Dermis microvascular lymphatic vessel endothelial cell (primary cell): ENCODE data around the gene COL2A1. TPM values are rescaled to one million over a fixed set of nuclear protein-coding genes. Genes with fewer than 3 reads are reported as not detected.
A peak's percentile ranks its signal among the peaks of the same experiment; 100 is the strongest.

ENCODE experiments used
- DNase-seq, 2 donors: peaks; one replicate each; pipeline versions ENCODE4 v3.0.0 to v3.0.0-alpha.2; 2010; ENCODE audit warnings: low read depth in 2 of 2
- total RNA-seq: library from RNA; depleted of rRNA; stranded (reverse); fragments of >200 nt; gene quantifications from 2 replicates; pipeline ENCODE4 v1.2.1, GENCODE V29; 2014

COL2A1 gene
- total RNA-seq, 1 donor from 2014 or later = not detected

DNA sequence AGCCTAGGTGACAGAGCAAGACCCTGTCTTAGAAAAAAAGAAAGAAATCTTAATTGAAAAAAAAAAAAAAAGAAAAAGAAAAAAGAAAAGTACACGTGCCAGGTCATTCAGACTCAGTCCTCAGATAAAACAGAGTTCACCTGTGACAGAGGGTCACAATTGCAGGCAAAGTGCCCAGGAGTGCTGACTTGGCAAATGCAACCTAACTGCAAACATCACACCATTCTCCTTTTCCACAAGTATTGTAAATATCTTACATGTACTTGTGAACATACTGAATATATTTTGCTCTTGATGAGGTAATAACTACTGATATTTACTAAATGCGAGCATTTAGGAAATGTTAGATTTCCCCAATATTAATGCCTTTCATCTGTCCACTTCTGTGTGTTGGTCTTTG is 9.0 kb upstream of the COL2A1 start:
- DNase-seq = no peak

GRCh38 chr12:48012070-48012469 is 7.8 kb upstream of the COL2A1 start:
- DNase-seq = no peak

DNA sequence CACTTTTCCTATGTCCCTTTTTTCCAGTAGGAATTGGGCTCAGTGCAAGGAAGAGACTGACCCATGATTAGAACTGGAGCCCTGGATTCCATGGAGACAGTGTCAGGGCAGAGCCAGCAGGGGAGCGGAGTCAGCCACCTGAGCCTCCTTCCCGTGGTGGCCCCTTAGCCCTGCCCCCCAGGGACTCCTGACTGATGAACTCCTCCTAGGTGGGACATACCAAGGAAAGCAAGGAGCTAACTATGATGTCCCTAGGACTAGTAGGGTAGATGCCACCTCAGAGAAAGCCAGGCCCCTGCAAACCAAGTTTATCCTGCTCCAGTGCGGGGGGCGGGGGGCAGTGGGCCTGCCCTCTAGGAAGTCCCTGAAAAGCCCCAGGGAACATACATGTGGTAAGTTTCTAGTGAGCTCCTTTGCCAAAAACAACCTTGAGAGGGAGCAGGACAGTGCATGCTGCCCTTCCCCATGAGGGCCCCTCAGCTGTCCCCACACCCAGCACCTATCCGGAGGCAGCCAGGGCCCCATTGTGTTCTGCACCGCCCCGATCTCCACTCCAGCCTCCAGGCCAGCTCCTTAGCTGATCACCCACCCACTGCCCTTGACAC is 6.2 kb upstream of the COL2A1 start:
- DNase-seq = no peak

GRCh38 chr12:48009471-48009870 is 5.2 kb upstream of the COL2A1 start:
- no peak for DNase-seq

GRCh38 chr12:48008950-48009349 is 4.7 kb upstream of the COL2A1 start:
- DNase-seq = no peak

GRCh38 chr12:48008349-48008748 is 4.1 kb upstream of the COL2A1 start:
- DNase-seq = no peak

GRCh38 chr12:48007206-48007605 is 2.9 kb upstream of the COL2A1 start:
- no peak for DNase-seq

DNA sequence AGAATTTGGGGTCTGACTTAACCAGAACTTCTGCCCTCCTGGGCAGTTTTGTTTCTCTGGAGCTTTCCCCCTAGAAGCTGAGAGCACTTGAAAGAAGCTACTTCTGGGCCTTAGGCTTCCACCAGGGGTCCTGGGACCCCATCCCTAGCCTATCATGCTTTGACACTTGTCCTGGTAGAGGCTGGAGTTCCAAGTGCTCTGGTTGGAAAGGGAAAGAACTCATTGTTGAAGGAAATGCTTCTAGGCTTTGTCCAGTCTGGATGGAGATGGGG is 1.4 kb upstream of the COL2A1 start:
- DNase-seq = no peak

GRCh38 chr12:48005001-48005749 is 899 bp upstream of the COL2A1 start:
- DNase-seq = no peak

GRCh38 chr12:48003226-48004052 is 837 bp downstream of the COL2A1 start:
- no peak for DNase-seq

DNA sequence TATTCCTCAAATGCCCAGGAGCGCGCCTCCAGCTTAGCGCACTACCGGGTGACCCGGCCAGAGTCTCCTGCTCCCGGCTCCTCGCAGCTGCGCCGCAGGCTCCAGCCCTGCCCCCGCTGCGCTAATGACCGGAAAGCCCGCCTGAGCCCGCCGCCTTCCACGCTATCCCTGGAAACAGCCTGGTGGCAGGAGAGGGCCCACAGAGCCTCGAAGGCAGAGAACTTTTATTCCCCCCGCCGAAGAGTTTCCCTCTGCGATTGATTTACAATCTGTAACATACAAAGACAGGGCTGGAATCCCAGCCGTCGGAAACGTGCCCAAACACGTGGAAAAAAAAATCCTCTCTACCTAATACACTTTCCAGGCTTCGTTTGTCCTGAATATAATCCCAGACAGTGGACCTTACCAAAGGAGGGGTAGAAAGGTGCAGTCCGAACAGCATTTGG is 1.5 kb downstream of the COL2A1 start:
- peak in 1 of 2 donors; percentile 45 for DNase-seq

GRCh38 chr12:48002414-48002730 is 1.9 kb downstream of the COL2A1 start:
- no peak for DNase-seq

DNA sequence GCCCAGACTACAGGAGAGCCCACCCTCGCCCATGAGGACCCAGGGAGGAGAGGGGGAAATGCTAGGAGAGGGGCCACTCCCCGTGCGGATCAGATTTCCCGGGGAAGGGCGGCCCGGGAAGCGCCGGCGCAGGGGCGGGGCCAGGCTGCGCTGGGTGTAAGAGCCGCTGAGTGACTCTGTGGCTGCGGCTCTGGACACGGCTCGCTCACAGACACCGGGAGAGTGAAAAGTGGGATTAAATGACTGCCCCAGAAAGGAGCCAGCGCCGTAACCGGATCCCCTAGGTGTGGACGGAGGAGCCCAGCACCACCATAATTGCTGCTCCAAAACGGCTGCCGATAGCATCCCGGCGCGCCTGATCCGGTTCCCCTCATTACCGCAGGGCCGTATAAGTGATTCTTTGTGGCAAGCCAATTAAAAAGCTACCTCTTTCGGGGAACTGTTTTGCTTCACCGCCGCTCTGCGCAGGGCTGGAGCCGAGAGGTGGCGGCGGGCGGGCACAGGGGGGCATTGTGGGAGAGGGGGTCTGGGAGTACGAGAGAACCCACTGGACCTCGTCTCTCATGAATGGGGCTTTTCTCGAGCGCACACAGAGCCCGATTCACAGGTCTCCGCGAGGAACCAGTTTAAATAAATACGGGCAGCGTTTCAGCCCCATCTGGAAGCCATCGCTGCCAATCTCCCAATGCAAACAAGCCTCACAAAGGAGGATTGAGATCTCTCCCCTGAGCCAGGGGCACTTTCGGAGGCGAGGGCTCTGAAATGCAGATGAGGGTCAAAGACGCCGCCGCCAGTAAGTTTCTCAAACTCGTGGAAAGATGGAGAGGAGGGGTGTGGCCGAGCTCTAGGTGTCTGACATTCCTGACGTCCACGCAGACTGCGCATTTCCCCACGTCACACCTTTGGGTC is 2.5 kb downstream of the COL2A1 start:
- peak in 1 of 2 donors; percentile 49 for DNase-seq

- peak; percentile 4 to 49 for DNase-seq
Measured at GRCh38 chr12:48000878-48001504, 3.3 kb downstream of the COL2A1 start.

DNA sequence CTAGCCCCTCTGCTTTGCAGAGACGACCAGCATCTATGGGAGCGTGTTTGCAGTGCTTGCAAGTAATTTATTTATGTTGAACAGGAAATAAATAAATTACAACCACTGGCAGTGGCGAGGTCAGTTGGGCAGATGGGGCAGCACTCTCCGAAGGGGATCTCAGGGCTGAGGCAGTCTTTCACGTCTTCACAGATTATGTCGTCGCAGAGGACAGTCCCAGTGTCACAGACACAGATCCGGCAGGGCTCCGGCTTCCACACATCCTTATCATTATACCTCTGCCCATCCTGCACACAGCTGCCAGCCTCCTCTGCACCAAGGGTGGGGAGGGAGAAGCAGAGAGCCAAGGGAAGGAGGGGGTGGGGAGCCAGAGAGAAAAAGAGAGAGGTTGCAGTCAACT is 4.5 kb downstream of the COL2A1 start:
- no peak for DNase-seq

DNA sequence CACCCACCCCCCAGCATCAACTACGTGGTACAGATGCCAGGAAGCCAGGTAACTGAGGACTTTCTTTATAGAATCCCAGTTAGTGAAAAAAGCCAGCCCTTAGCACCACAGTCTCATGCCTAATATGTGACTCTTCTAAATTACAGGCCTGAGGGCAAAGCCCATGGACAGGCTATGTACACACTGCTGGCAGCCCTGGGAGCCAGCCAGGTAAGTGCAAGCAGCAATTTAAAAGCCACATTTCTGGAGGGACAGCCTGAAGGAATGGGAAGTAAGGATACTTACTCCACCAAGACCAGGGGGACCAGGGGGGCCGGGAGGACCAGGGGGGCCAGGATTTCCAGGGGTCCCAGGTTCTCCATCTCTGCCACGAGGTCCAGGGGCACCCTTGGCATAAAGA is 7.0 kb downstream of the COL2A1 start:
- DNase-seq = no peak

GRCh38 chr12:47995981-47996401 is 8.3 kb downstream of the COL2A1 start:
- no peak for DNase-seq

- DNase-seq = no peak
Measured at GRCh38 chr12:47993491-47993890, 10.8 kb downstream of the COL2A1 start.

DNA sequence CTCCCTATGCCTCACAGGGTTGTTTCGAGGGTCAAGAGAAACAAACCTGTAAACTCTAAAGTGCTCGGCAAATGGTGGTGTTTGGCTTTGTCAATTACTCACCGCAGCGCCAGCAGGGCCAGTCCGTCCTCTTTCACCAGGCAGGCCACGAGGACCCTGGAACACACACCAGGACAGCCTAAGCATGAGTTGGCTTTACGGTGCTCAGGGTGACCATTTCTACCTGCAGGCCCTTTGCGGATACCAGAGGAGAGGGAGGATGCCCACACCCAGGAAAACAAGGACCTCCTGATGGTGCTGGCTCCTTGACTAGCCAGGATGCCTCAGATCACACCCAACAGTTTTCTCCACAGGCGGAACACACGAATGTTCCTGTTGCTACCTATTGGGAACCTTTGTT is 11.5 kb downstream of the COL2A1 start:
- no peak for DNase-seq

- no peak for DNase-seq
Measured at GRCh38 chr12:47991106-47992061, 12.9 kb downstream of the COL2A1 start.
